DND-41 (cell line): ENCODE data around the gene ECHS1.

Source experiments
- EZH2 ChIP-seq: IDR thresholded peaks from 3 replicates; pipeline ENCODE4 v1.6.1; 2012; ENCODE audit warnings: borderline replicate concordance, low read depth, mild to moderate bottlenecking, moderate library complexity, low read length, inconsistent platforms; ENCODE audit not compliant: severe bottlenecking
- TF ChIP-seq, protein P1 (sequence below): IDR thresholded peaks from 2 replicates; pipeline ENCODE4 v1.5.1; 2012; ENCODE audit warnings: borderline replicate concordance, low read length, moderate library complexity, mild to moderate bottlenecking; ENCODE audit not compliant: poor library complexity, severe bottlenecking; ENCODE audit errors: extremely low read depth

DNA sequence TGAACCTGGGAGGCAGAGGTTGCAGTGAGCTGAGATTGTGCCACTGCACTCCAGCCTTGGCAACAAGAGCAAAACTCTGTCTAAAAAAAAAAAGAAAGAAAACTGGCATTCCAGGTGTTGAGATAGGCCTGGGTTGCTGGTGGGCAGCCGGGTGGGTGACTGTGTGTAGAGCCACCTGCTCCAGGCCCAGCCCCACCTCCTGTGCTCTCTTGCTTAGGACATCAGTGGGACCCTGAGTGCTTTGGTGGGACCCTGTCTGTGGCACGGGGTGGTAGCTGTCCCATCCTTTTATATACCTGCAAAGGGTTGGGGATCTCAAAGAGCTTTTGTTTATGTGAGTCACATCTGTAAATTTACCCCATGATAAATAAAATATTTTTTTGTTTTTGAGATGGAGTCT is 12.1 kb upstream of the ECHS1 start:
- TF ChIP-seq, protein P1, sequence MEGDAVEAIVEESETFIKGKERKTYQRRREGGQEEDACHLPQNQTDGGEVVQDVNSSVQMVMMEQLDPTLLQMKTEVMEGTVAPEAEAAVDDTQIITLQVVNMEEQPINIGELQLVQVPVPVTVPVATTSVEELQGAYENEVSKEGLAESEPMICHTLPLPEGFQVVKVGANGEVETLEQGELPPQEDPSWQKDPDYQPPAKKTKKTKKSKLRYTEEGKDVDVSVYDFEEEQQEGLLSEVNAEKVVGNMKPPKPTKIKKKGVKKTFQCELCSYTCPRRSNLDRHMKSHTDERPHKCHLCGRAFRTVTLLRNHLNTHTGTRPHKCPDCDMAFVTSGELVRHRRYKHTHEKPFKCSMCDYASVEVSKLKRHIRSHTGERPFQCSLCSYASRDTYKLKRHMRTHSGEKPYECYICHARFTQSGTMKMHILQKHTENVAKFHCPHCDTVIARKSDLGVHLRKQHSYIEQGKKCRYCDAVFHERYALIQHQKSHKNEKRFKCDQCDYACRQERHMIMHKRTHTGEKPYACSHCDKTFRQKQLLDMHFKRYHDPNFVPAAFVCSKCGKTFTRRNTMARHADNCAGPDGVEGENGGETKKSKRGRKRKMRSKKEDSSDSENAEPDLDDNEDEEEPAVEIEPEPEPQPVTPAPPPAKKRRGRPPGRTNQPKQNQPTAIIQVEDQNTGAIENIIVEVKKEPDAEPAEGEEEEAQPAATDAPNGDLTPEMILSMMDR, result no peak
- no peak for TF ChIP-seq EZH2
